DOHH2 (cell line): ENCODE measurements around the gene YES1.

Experiments used
- CTCF ChIP-seq: fragments of 200-600 bp; sonication (generic); IDR thresholded peaks from one replicate; pipeline ENCODE4 v1.5.1; 2014; ENCODE audit warnings: antibody characterized with exemption, mild to moderate bottlenecking, low read depth, low read length; ENCODE audit not compliant: poor library complexity, severe bottlenecking
- EZH2phosphoT487 ChIP-seq: fragments of 200-600 bp; sonication (generic); IDR thresholded peaks from 2 replicates; pipeline ENCODE4 v1.6.1; 2017; ENCODE audit warnings: borderline replicate concordance, mild to moderate bottlenecking, antibody characterized with exemption, low read length, moderate library complexity, mixed read lengths

DNA sequence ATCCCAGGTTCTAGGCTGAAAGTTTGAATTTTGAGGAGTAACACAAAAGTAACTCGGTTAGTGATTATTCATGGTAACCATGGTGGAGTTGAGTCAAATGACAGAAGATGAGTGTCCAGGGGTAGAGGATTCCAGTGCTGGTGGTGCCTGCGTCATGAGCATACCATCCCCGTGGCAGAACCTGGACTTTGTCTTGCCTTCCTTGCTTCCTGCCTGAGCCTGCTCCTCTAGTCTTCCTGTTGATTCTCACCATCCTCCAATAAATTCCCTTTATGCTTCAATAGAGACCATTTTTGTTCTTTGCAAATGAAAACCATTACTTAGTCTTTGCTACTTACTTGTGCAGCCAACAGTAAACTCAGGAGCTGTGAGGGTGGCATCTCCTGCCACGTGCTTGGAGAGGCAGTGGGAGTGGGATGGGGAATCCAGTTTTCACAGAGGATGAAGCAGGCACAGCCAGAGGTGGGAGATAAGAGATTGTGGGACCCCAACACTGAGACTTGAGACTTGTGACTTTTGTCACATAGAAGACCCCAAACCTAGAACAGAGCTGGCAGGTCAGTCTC lies 4.1 kb upstream of the YES1 start:
- TF ChIP-seq EZH2phosphoT487 (no peak), CTCF (no peak)
